ENCODE measurements around the gene RNF182. TPM values are rescaled to one million over a fixed set of nuclear protein-coding genes. Genes with fewer than 3 reads are reported as not detected.

Gene RNF182
- total and polyA plus RNA-seq, 9 of the 15 experiments (the other 6 are each of a cell fraction or from before 2014, with no cell fraction given), result 12.8 to 22.8 (median 17.5) TPM

GRCh38 chr6:13931797-13932402 is 7.1 kb downstream of the RNF182 start (continued):
- TF ChIP-seq HNRNPLL (IDR thresholded peaks at IDR 0.05; ENCODE audit: low read depth, low read length, poor library complexity, severe bottlenecking), result no peak
- TF ChIP-seq RCOR1 (IDR thresholded peaks at IDR 0.05; ENCODE audit: borderline replicate concordance in 1 of 2, low read depth in 2 of 2, low read length in 2 of 2), result 0 out of 4 replicates have a peak, but pooled peaks of 1 of the 2 experiments have one; percentile 8
- peak; percentile 58; the same call in 1 of the 2 replicates for TF ChIP-seq EP300 (IDR thresholded peaks at IDR 0.05; ENCODE audit: low read length)
- TF ChIP-seq, protein P1, sequence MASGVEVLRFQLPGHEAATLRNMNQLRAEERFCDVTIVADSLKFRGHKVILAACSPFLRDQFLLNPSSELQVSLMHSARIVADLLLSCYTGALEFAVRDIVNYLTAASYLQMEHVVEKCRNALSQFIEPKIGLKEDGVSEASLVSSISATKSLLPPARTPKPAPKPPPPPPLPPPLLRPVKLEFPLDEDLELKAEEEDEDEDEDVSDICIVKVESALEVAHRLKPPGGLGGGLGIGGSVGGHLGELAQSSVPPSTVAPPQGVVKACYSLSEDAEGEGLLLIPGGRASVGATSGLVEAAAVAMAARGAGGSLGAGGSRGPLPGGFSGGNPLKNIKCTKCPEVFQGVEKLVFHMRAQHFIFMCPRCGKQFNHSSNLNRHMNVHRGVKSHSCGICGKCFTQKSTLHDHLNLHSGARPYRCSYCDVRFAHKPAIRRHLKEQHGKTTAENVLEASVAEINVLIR (CRISPR knock-in tag; IDR thresholded peaks at IDR 0.05), result no peak
- TF ChIP-seq MEIS2 (IDR thresholded peaks at IDR 0.05; ENCODE audit: partially characterized antibody), result no peak
- TF ChIP-seq ZNF124 (CRISPR knock-in tag; IDR thresholded peaks at IDR 0.05), result no peak
- TF ChIP-seq, protein P2, sequence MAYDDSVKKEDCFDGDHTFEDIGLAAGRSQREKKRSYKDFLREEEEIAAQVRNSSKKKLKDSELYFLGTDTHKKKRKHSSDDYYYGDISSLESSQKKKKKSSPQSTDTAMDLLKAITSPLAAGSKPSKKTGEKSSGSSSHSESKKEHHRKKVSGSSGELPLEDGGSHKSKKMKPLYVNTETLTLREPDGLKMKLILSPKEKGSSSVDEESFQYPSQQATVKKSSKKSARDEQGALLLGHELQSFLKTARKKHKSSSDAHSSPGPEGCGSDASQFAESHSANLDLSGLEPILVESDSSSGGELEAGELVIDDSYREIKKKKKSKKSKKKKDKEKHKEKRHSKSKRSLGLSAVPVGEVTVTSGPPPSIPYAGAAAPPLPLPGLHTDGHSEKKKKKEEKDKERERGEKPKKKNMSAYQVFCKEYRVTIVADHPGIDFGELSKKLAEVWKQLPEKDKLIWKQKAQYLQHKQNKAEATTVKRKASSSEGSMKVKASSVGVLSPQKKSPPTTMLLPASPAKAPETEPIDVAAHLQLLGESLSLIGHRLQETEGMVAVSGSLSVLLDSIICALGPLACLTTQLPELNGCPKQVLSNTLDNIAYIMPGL (CRISPR knock-in tag; IDR thresholded peaks at IDR 0.05), result no peak
- TF ChIP-seq TSC22D4 (tag; IDR thresholded peaks at IDR 0.05), result no peak
- peak; percentile 18; the same call in 1 of the 2 replicates for TF ChIP-seq ZBTB7A (IDR thresholded peaks at IDR 0.05; ENCODE audit: borderline replicate concordance, control insufficient read depth, low read depth, low read length)
- peak in 1 of 2 experiments; percentile 22; a peak in 1 of 4 replicates for TF ChIP-seq KDM1A (IDR thresholded peaks at IDR 0.05)
- TF ChIP-seq TAL1 (IDR thresholded peaks at IDR 0.05), result peak; percentile 75
- TF ChIP-seq GTF3C2 (IDR thresholded peaks at IDR 0.05; ENCODE audit: borderline replicate concordance, extremely low read depth, insufficient read length), result no peak
- no peak for TF ChIP-seq MAFK (IDR thresholded peaks at IDR 0.05; ENCODE audit: low read length)
- peak; percentile 39; the same call in 1 of the 2 replicates for TF ChIP-seq CEBPB (tag; IDR thresholded peaks at IDR 0.05)
- TF ChIP-seq CSDE1 (IDR thresholded peaks at IDR 0.05), result no peak
- TF ChIP-seq ZFPM2 (CRISPR knock-in tag; IDR thresholded peaks at IDR 0.05), result no peak
- no peak for TF ChIP-seq HNRNPK (IDR thresholded peaks at IDR 0.05; ENCODE audit: low read depth, low read length, poor library complexity, severe bottlenecking)
- no peak for TF ChIP-seq ZNF274 (IDR thresholded peaks at IDR 0.05; ENCODE audit: borderline replicate concordance, low read depth, low read length)
- TF ChIP-seq STAT5A (IDR thresholded peaks at IDR 0.05; ENCODE audit: borderline replicate concordance, low read length), result peak; percentile 79
- no peak for TF ChIP-seq ETS2 (tag; IDR thresholded peaks at IDR 0.05; ENCODE audit: borderline replicate concordance, poor library complexity, severe bottlenecking)
- TF ChIP-seq TRIM24 (IDR thresholded peaks at IDR 0.05), result peak; percentile 64 to 65; a peak in 3 of 4 replicates
- peak; percentile 90 for TF ChIP-seq CBFA2T3 (IDR thresholded peaks at IDR 0.05)
- TF ChIP-seq CXXC5 (CRISPR knock-in tag; IDR thresholded peaks at IDR 0.05), result 0 out of 2 replicates have a peak, but pooled peaks have one; percentile 7
- TF ChIP-seq ZNF431 (CRISPR knock-in tag; IDR thresholded peaks at IDR 0.05), result 0 out of 2 replicates have a peak, but pooled peaks have one; percentile 17
